ENCODE data around the gene LHFPL3.

The LHFPL3 gene

GRCh38 chr7:104371980-104372357 lies 43.6 kb downstream of the LHFPL3 start:
- DNase-seq, result no peak

- DNase-seq, result no peak
Measured at GRCh38 chr7:104382616-104383015, 54.2 kb downstream of the LHFPL3 start.

GRCh38 chr7:104386943-104387342 lies 58.5 kb downstream of the LHFPL3 start:
- DNase-seq, result no peak

- DNase-seq, result no peak
Measured at GRCh38 chr7:104388222-104388621, 59.8 kb downstream of the LHFPL3 start.

- DNase-seq, result no peak
Measured at GRCh38 chr7:104395162-104395561, 66.8 kb downstream of the LHFPL3 start.

GRCh38 chr7:104397442-104397841 lies 69.0 kb downstream of the LHFPL3 start:
- DNase-seq, result no peak

GRCh38 chr7:104408371-104408770 lies 80.0 kb downstream of the LHFPL3 start:
- DNase-seq, result no peak

GRCh38 chr7:104410742-104411141 lies 82.3 kb downstream of the LHFPL3 start:
- DNase-seq, result no peak

- DNase-seq, result no peak
Measured at GRCh38 chr7:104412911-104413310, 84.5 kb downstream of the LHFPL3 start.

- no peak for DNase-seq
Measured at GRCh38 chr7:104414216-104414615, 85.8 kb downstream of the LHFPL3 start.

- DNase-seq, result no peak
Measured at GRCh38 chr7:104415700-104416099, 87.3 kb downstream of the LHFPL3 start.

GRCh38 chr7:104416866-104417393 lies 88.5 kb downstream of the LHFPL3 start:
- no peak for DNase-seq

- no peak for DNase-seq
Measured at GRCh38 chr7:104431930-104432329, 103.5 kb downstream of the LHFPL3 start.

- DNase-seq, result no peak
Measured at GRCh38 chr7:104434129-104434528, 105.7 kb downstream of the LHFPL3 start.

GRCh38 chr7:104442481-104442880 lies 114.1 kb downstream of the LHFPL3 start:
- DNase-seq, result no peak

- DNase-seq, result no peak
Measured at GRCh38 chr7:104444017-104444416, 115.6 kb downstream of the LHFPL3 start.

GRCh38 chr7:104445393-104445792 lies 117.0 kb downstream of the LHFPL3 start:
- no peak for DNase-seq

- DNase-seq, result no peak
Measured at GRCh38 chr7:104450861-104451260, 122.5 kb downstream of the LHFPL3 start.

GRCh38 chr7:104453190-104453589 lies 124.8 kb downstream of the LHFPL3 start:
- DNase-seq, result no peak

- DNase-seq, result no peak
Measured at GRCh38 chr7:104458875-104459274, 130.5 kb downstream of the LHFPL3 start.

GRCh38 chr7:104469166-104469820 lies 140.9 kb downstream of the LHFPL3 start:
- no peak for DNase-seq

- DNase-seq, result no peak
Measured at GRCh38 chr7:104480529-104480928, 152.1 kb downstream of the LHFPL3 start.

- DNase-seq, result no peak
Measured at GRCh38 chr7:104482362-104483037, 154.1 kb downstream of the LHFPL3 start.

- no peak for DNase-seq
Measured at GRCh38 chr7:104486931-104487330, 158.5 kb downstream of the LHFPL3 start.

- DNase-seq, result no peak
Measured at GRCh38 chr7:104487642-104488041, 159.2 kb downstream of the LHFPL3 start.
